Lung microvascular endothelial cell (primary cell): ENCODE data around the gene DCUN1D1. TPM values are rescaled to one million over a fixed set of nuclear protein-coding genes. Genes with fewer than 3 reads are reported as not detected.
A peak's percentile ranks its signal among the peaks of the same experiment; 100 is the strongest.

ENCODE experiments used
- DNase-seq, 2 donors: peaks; one replicate each; pipeline versions ENCODE4 v3.0.0 to v3.0.0-alpha.2; 2010; ENCODE audit warnings: low read depth in 2 of 2
- total RNA-seq: library from RNA; depleted of rRNA; stranded (reverse); fragments of >200 nt; gene quantifications from 2 replicates; pipeline ENCODE4 v1.2.1, GENCODE V29; 2014

The DCUN1D1 gene
- total RNA-seq, 1 donor from 2014 or later = 16.5 TPM

DNA sequence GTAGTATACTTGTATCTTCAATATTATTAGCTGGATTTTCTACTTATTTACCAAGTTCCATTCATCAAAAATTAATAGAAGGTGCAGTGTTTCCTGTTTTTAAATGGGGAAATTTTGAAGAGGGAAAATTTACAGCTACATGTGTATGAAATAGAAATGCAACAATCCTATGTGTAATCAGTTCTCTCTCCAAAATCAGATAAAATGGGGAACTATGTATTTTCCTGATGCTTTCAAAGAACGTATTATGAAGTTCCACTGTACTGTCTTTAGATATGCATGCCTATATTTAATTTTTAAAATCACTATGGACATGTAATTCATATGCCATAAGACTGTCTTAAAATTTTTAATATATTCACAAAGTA lies 43.4 kb downstream of the DCUN1D1 start:
- no peak for DNase-seq

DNA sequence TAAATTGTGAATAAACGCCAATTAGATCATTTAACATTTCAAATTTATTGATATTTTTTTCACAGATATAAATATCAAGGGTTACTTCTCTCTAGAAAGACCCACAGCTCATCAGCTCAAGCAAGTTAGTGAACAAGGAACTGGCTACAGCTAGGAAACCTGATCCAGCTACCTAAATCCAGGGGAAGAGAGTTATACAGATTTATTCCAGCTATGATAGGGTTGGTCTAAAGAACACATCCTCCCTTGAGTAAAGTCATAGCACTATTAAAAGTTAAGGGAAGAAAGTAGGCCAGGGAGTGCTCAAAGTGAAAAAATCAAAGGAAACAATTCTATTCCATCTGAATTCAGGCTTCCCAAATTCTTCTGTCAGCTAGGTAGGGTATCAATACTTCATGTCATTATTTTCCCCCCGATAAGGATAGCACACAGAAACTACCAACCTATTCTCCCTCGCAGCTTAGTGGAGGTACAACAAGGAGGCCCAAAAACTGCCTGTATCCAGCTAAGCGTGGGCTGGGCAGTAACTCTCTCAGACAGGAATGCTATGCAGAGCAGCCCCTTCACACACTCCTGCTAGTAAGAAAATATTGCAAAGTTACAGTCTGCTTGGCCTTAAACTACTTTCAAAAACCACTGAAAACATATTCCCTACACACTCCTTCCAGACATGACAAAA lies 44.0 kb downstream of the DCUN1D1 start:
- no peak for DNase-seq

DNA sequence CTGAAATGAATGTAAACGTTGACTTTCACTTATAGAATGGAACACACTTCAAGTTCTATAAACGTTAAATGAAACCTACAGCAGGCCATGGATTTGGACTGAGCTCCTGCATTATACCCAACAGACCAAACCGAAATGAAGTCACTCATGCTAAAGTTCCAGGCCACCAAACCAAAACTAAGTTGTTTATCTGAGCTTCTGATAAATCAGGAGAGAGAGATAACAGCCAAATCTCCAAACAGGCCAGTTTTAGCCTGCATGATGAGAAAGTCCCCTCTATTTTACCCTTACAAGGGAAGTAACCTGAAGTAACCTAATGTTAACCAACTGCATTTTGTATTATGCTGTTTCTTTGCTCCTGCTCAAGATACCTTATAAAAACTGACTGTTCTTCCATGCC lies 44.5 kb downstream of the DCUN1D1 start:
- no peak for DNase-seq

DNA sequence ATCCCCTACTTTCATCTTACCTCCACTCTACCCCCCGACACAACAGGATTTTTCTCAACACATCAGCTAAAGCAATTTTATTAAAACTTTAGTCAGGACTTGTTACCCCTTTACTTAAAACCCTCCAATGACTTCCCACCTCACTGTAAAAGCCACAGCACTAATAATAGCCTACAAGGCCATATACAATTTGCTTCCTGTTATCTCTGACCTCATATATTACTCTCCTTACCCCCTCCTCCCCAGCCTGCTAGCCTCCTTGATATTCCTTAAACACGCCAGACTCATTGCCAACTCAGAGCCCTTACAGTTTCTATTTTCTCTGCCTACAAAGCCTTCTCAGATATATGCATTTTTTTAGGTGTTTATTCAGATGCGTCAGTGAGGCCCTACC lies 54.4 kb downstream of the DCUN1D1 start:
- DNase-seq = no peak

DNA sequence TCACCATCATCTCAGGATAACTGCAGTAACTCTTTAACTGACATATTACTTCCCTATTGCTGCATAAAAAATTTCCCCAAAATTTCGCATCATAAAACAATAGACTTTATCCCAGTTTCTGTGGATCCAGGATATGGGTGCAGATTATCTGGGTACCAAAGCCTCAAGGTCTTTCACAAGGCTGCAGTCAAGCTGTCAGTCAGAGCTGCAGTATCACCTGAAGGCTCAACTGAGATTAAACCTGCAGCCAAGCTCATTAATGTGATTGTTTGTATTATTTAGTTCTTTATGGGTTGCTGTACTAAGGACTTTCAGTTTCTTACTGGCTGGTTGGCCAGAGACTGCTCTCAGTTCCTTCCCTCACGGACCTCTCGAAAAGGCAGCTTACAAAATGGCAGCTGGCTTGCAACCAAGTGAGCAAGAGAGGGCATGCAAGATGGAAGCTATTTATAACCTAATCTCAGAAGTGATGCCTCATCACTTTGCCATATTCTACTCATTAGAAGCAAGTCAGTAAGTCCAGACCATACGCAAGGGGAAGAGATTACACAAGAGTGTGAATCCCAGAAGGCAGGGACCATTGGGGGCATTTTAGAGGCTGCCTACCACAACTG lies 54.9 kb downstream of the DCUN1D1 start:
- no peak for DNase-seq

DNA sequence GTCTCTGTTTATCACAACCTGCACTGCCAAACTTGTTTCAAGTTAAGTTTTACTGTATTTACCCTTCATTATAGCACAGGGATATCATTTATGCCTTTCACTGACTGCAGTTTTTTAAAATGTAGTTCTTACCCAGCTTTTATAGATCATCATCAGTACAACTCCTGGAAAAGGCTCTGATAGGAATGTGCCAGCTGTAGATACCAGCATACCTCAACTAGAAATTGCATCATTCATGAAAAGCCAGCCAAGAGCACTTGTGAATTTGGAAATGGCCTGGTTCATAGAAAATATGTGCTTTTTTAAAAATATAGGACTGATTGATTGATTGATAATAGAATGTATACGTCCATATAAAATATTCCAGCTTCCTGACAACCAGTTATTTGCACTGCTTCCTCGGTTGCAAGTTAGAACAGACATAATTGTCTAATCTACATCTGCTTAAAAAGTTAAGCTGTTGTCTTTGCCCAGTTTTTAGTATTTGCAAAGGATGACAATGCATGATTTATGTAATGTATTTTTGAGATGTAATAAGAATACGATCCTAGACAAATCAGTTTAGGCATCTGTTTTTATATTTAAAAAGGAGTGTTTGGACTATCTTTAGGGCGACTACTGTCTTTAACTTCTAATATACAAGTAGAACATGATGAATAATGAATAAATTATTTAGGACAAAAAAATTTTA lies 58.5 kb downstream of the DCUN1D1 start:
- DNase-seq = no peak

DNA sequence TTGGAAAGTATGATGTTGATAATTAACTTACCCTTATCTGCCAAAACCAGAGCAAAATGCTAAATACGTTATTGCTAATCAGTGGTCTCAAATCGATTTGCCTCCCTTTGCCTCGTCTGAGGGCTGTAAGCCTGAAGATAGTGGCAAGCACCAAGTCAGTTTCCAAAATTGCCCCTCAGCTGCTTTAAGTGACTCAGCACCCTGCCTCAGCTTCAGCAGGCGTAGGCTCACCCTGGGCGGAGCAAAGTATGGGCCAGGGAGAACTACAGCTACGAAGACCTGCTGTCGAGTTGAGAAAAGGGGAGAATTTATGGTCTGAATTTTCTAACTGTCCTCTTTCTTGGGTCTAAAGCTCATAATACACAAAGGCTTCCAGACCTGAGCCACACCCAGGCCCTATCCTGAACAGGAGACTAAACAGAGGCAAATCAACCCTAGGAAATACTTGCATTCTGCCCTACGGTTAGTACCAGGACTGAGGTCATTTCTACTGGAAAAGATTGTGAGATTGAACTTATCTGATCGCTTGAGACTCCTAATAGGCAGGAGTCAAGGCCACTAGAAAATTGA lies 59.7 kb downstream of the DCUN1D1 start:
- no peak for DNase-seq

DNA sequence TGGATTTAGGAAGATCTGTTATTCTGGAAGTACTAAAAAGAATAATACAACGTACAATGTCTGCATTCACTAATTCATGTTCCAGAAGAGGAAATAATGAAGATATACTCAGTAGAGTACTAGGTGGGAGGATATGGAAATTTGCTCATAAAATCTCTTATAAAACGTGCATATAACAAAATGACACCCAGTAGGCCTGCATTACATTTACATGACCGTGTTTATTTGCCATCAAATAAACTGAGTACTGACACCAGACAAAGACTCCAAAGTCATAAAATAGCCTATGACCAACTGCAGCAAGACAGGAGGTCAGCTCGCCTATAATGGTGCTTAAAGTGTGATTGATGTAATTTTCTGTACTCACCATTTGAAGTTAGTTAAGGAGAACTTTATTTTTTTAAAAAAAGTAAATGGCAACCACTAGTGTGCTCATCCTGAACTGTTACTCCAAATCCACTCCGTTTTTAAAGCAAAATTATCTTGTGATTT lies 60.4 kb downstream of the DCUN1D1 start:
- no peak for DNase-seq

DNA sequence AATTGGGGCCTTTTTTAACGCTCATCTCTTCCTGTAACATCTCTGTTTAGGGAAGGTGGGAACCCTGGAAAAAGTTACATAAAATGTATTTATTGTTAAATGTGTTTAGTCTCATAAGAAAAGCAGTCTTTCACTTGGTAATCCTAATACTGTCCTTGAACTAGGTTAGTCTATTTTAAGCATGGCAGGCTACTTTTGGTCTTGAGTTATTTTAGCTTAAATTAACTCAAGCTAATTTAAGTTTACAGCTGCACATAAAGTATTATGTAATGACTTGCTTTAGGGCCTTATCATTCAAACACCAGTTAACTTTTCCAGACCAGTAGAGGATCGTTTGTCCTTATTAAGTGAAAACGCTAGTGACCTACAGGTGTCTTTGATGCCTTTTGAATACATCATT lies 63.2 kb downstream of the DCUN1D1 start:
- no peak for DNase-seq

DNA sequence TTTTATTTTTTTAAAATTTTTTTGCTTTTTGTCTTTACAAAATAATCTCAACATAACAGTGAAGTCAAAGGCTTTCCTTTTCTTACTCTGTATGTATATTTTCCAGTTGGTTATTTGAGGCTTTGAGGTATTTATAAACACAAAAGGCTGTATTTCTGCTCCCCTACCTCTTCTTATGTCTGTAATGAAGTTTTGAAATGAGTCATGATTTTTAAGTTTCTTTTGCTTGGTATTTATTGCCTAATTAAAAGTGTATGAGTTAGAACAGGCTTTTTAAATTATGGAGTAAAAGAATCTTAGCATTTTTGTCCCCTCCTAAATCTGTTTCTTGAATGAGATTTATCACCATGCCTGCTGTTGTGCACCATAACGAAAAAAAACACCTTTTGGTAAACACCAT lies 66.0 kb downstream of the DCUN1D1 start:
- DNase-seq = no peak

DNA sequence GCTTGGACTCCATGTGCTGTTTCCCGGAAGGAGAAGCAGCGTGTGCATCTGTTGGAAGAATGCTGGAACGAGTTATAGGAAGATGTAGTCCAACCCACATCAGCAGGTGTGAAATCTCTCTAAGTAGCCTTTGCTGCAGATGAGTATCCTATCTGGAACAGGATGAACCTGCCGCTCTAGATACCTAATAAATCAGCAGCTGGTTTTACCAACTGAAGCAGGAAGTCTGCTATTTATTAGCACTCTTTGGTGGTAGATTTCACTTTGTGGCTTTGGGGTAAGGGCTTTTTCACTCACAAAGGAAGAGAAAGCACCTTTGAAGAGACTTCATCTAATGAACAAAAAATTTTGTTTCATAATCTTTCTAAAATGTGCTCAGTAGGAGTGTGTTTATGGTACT lies 66.4 kb downstream of the DCUN1D1 start:
- no peak for DNase-seq

DNA sequence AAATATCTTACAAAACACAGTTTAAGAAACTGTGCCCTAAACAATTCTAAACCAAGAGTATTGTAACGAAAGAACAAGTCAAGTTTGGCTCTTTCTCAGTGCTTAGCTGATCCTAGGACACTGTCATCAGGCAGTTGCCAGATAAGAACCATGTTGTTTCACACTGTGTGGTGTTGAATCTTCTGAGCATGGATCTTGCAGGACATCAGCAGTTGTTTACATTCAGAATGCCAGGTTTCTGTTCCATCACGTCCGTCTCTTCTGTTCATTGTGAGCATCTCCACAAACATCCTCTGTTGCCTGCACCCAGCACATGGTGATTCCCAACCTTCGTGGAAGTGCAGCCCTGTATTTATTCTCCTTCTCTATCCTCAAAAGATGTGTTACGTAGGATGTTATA lies 67.9 kb downstream of the DCUN1D1 start:
- DNase-seq = no peak

DNA sequence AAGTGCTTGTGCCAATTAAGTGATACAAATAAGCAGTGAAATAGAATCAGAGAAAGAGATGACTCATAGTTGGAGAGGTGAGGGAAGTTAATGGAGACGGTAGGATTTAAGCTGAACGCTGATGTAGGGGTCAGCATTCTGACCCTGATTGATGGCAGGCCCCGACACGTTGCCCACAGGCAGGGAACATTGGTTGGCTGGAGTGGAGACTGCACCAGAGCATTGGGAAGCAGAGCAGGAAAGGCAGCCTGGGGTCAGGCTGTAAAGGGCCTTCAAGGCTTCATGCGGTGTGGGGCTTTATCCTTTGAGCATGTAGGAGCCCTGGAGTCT lies 68.6 kb downstream of the DCUN1D1 start:
- peak in 1 of 2 donors; percentile 27 for DNase-seq

DNA sequence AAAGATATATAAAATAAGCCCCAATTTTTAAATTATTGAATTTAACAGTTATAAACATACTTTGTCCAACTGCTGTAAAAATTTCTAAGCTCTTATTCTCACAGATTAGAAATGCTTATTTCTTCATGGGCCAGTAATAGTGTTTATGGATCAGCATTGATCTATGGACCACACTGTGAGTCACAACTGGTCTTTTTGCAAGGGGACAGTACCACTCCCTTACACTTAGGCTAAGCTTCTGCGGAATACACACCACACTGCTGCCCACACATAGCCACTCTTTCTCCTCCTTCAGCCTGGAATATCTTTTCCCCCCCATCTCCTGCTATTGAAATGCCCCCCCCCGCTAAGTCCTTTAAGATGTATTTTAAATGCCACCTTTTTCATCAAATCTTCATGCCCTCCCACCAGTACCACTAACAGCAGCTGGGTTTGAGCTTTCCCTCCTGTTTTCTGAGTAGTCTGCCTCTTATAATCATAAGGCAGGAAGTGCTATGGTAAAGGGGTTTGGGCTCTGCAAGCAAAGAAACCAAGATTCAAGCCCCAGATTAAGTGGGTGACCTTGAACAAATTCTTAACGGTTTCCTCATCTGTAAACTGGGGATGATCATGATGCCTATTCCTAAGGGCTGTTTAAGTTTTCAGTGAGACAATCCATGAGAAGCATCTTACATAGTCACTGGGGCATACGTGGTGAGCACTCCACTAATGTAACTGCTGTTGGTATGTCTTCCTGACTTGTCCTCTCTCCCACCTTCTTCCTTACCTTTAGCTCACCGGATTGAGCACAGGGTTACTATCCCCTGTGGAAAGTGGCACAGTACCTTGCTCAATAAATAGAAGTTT lies 69.2 kb downstream of the DCUN1D1 start:
- no peak for DNase-seq

DNA sequence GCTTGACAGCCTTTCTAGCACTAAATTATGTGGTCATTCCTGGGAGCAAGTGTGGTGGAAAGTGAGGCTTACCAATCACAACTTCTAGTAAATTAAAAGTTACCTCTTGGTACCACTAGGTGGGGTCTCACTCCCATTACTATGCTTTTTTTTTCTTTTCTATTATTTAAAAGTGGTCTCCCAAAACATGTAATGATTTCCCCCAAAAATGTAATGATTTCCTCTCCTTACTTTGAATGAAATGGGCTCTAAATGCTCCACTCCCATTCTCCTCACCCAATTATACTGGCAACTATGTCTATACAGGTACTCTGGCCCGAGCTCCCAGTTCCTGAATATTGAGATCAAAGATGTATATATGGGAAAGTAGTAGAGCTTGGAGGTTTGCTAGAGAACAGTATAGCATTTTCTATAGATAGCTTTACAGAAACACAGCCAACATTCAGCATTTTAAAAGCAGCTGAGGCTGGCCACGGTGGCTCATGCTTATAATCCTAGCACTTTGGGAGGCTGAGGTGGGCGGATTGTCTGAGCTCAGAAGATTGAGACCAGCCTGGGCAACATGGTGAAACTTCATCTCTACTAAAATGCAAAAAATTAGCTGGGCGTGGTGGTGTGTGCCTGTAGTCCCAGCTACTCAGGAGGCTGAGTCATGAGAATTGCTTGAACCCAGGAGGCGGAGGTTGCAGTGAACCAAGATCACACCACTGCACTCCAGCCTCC lies 70.9 kb downstream of the DCUN1D1 start:
- peak; percentile 38 to 51 for DNase-seq

DNA sequence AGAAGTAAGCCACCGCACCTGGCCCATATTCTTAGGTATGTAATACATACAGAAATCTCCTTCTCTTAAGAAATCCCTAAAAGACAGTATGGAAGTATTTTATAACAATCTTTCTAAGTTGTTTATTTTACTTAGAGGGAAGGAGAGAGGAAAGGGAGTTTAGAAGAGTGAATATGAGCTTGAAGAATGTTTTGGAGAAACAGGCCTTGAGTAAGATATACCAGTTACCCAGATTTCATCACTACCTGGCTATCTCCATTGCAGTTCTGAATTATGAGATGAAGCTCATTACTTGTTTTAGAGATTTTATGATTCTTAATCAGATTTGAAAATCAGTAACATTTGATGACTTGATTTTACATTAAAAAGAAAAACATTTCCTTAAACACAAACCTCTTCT lies 71.9 kb downstream of the DCUN1D1 start:
- DNase-seq = no peak

DNA sequence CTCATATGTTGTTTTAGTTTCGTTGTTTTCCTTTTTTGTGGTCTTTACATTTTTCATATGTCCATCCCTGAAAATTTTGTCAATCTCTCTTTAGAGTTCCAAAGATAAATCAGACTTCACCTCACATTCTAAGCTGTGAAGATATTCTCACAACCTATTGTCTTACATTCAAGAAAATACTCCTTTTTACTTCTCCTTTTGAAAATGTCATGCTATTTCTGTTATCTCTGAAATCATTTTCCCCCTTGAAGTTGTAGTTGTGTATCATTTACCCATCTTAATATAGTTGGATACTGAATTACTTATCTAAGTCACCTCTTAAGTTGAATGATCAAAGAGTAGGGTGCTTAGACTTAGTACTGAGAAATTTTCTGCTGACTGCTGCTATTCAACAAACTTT lies 74.3 kb downstream of the DCUN1D1 start:
- DNase-seq = no peak

DNA sequence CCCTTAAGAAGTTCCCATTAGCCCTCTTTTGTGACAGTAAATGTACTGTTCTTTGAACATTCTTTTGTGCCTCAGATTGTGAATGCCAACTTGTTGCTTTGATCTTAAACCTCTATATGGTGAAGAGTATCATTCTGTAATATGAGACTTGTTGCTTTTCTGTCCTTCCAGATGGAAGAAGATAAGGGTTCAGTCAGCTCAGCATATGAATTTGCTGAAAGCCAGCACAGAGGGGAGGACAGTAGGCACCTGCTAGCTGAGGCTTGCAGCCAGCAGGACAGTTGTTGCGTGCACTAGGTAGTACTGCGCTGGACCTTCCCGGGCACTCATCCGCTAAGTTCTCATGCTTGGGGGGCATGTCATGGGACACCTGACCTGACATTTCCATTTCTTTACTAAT lies 74.7 kb downstream of the DCUN1D1 start:
- no peak for DNase-seq

DNA sequence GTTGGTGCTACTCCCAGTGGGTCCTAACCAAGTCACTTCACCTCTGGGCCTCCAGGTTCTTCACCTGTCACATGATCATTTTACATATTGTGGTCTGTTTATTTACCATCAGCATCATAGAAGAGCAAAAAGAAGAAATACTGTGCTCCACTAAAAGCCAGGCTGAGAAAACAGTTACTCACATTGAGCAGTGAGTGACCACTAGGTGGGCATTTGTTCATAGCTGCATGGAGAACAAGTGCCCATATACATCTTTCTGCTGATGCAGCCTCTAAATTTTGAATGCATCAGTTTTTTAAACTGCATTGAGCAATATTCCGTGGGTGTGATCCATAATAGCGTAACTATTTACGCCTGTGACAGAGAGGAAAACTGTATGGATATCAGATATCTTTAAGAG lies 76.2 kb downstream of the DCUN1D1 start:
- no peak for DNase-seq

DNA sequence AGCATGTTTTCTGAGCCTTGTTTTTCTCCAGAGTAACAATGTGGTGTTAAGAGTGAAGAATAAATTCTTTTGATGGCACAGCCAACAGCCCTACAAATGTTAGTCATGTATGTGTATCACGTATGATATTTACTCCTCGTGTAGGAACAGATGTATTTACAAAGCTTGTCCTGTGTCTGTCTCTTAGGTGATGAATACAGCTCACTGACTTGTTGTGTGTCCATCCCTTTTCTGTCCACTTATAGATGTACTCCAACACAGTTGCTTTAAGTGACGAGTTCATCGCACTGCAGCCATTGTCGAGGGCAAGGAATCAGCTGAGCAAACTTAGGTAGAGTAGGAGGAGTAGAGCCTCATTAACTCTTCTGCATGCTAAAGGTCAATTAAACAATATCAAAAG lies 78.1 kb downstream of the DCUN1D1 start:
- DNase-seq = no peak

DNA sequence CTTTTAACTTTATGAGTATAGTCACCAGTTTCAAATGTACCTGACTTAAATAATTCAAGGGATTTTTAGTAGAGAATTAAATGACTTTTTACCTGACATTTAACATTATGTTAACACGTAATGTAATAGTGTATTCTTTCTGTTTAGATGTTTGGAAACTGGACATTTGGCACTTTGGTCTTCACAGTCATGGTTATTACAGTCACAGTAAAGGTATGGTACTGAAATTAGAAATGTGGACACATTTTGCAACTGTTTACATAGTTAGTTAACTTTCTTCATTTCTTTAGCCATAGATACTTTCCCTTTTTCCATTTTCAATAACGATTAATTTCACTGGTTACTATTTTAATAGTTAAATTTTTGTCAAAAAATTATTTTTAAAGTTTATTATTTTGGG lies 83.8 kb downstream of the DCUN1D1 start:
- no peak for DNase-seq
